ENCODE measurements around the gene CFDP1. TPM values are rescaled to one million over a fixed set of nuclear protein-coding genes. Genes with fewer than 3 reads are reported as not detected.

CFDP1 gene
- polyA plus RNA-seq, 4 donors, result 165 to 192 (median 175) TPM

Other genes starting within 250 kb of the CFDP1 start
- gene CTRB2, start 226.3 kb downstream of the CFDP1 start, polyA plus RNA-seq (ENCODE audit: insufficient read length in 4 of 4), result under 1 TPM in 3 of 4 donors, not detected in 1; 0.09 to 0.30 (median 0.13) TPM
- gene CTRB1, start 214.5 kb downstream of the CFDP1 start, polyA plus RNA-seq (ENCODE audit: insufficient read length in 4 of 4), result under 1 TPM in 1 of 4 donors, not detected in 3; 0.04 TPM
- 10 to 100 TPM; 53.5 to 64.5 (median 56.7) TPM for gene BCAR1, start 181.9 kb downstream of the CFDP1 start, polyA plus RNA-seq (ENCODE audit: insufficient read length in 4 of 4)
- gene TMEM170A, start 31.2 kb upstream of the CFDP1 start, polyA plus RNA-seq (ENCODE audit: insufficient read length in 4 of 4), result 10 to 100 TPM; 33.1 to 43.4 (median 41.0) TPM
- under 1 TPM; 0.76 to 0.96 (median 0.89) TPM for gene CHST6, start 61.9 kb upstream of the CFDP1 start, polyA plus RNA-seq (ENCODE audit: insufficient read length in 4 of 4)
- gene CHST5, start 102.6 kb upstream of the CFDP1 start, polyA plus RNA-seq (ENCODE audit: insufficient read length in 4 of 4), result 1 to 10 TPM in 1 of 4 donors, under 1 TPM in 3; 0.38 to 1.2 (median 0.56) TPM
- gene TMEM231, start 122.7 kb upstream of the CFDP1 start, polyA plus RNA-seq (ENCODE audit: insufficient read length in 4 of 4), result 10 to 100 TPM; 18.7 to 21.8 (median 20.3) TPM
- gene GABARAPL2, start 132.9 kb upstream of the CFDP1 start, polyA plus RNA-seq (ENCODE audit: insufficient read length in 4 of 4), result 100 to 1,000 TPM; 194 to 206 (median 199) TPM
- gene ADAT1, start 189.8 kb upstream of the CFDP1 start, polyA plus RNA-seq (ENCODE audit: insufficient read length in 4 of 4), result 10 to 100 TPM; 40.4 to 60.4 (median 47.7) TPM
- 100 to 1,000 TPM; 133 to 153 (median 145) TPM for gene KARS1, start 214.2 kb upstream of the CFDP1 start, polyA plus RNA-seq (ENCODE audit: insufficient read length in 4 of 4)
- 10 to 100 TPM; 85.2 to 91.8 (median 87.3) TPM for gene TERF2IP, start 214.3 kb upstream of the CFDP1 start, polyA plus RNA-seq (ENCODE audit: insufficient read length in 4 of 4)
- under 1 TPM in 1 of 4 donors, not detected in 3; 0.05 TPM for gene CPHXL2, start 243.5 kb upstream of the CFDP1 start, polyA plus RNA-seq (ENCODE audit: insufficient read length in 4 of 4)